Right ventricle myocardium superior (tissue), 1 donor: Measurements from ENCODE around the gene CDKN2B-AS1. TPM values are rescaled to one million over a fixed set of nuclear protein-coding genes. Genes with fewer than 3 reads are reported as not detected.

ENCODE experiments used
- ATAC-seq: fragments of 200-7000 bp; cut with Tn5 transposase; one replicate; pipeline ENCODE4 v1.9.1; 2020; ENCODE audit warnings: mild to moderate bottlenecking; ENCODE audit not compliant: poor library complexity
- DNase-seq: peaks from one replicate; pipeline ENCODE4 v3.0.0-alpha.2; 2020
- intact Hi-C: fragments of 100-400 bp; cut with DNase I; formaldehyde crosslinking; loops from one replicate; pipeline ENCODE4 v1.11.2; 2022
- total RNA-seq: library from RNA; stranded (reverse); fragmentation: NEBNext Ultra II Directional; extraction: Animal tissue kit (Norgen Biotek cat#: 25700); gene quantifications from one replicate; pipeline ENCODE4 v1.2.1, GENCODE V29; 2021
- donor health status: DM: no; HTN: yes; CAD: no; lungs with severe emphysema.

Gene CDKN2B-AS1
- total RNA-seq, 1 donor from 2014 or later = not detected

- no peak for DNase-seq
- no peak for ATAC-seq
- intact Hi-C loops = no loop called here
These were observed 18.2 kb upstream of the CDKN2B-AS1 start for GRCh38 chr9:21976334-21976875.

GRCh38 chr9:21982391-21982790, 12.2 kb upstream of the CDKN2B-AS1 start:
- intact Hi-C loops = loop anchor here (10.0 kb wide), 1 partner anchor 58 kb away; no protein-coding TSS in a partner anchor
- no peak for ATAC-seq

GRCh38 chr9:21982861-21983560, 11.6 kb upstream of the CDKN2B-AS1 start:
- no peak for DNase-seq
- intact Hi-C loops = loop anchor here (10.0 kb wide), 1 partner anchor 58 kb away; no protein-coding TSS in a partner anchor
- ATAC-seq = no peak

More at GRCh38 chr9:21982391-21982790, 12.2 kb upstream of the CDKN2B-AS1 start:
- no peak for DNase-seq

- ATAC-seq = no peak
- intact Hi-C loops = loop anchor here (10.0 kb wide), 1 partner anchor 59 kb away; no protein-coding TSS in a partner anchor
These were observed 11.0 kb upstream of the CDKN2B-AS1 start for GRCh38 chr9:21983561-21983935.

GRCh38 chr9:21984101-21984500, 10.5 kb upstream of the CDKN2B-AS1 start:
- intact Hi-C loops = loop anchor here (10.0 kb wide), 1 partner anchor 59 kb away; no protein-coding TSS in a partner anchor
- DNase-seq = no peak
- ATAC-seq = no peak

More at GRCh38 chr9:21983561-21983935, 11.0 kb upstream of the CDKN2B-AS1 start:
- no peak for DNase-seq

GRCh38 chr9:21985964-21986667, 8.5 kb upstream of the CDKN2B-AS1 start:
- intact Hi-C loops = loop anchor here (10.0 kb wide), 1 partner anchor 61 kb away; no protein-coding TSS in a partner anchor
- DNase-seq (no peak), ATAC-seq (no peak)

GRCh38 chr9:21988056-21988990, 6.3 kb upstream of the CDKN2B-AS1 start:
- DNase-seq (no peak), ATAC-seq (no peak)
- intact Hi-C loops = loop anchor here (10.0 kb wide), 1 partner anchor 64 kb away; no protein-coding TSS in a partner anchor

- ATAC-seq (no peak), DNase-seq (no peak)
- intact Hi-C loops = loop anchor here (10.0 kb wide), 1 partner anchor 65 kb away; no protein-coding TSS in a partner anchor
These were observed 5.0 kb upstream of the CDKN2B-AS1 start for GRCh38 chr9:21989440-21990189.

GRCh38 chr9:21991072-21991959, 3.3 kb upstream of the CDKN2B-AS1 start:
- no peak for DNase-seq
- intact Hi-C loops = no loop called here
- ATAC-seq = no peak

- ATAC-seq (no peak), DNase-seq (no peak)
- intact Hi-C loops = no loop called here
These were observed 1.6 kb upstream of the CDKN2B-AS1 start for GRCh38 chr9:21993007-21993406.

GRCh38 chr9:21993893-21994555, 567 bp upstream of the CDKN2B-AS1 start, which contains the start of gene CDKN2A:
CDKN2A (minus strand) TSS chr9:21994392.
- ATAC-seq (peak; percentile 45), DNase-seq (peak; percentile 49)
- intact Hi-C loops = no loop called here

GRCh38 chr9:21995006-21995665, 545 bp downstream of the CDKN2B-AS1 start:
- peak; percentile 82 for DNase-seq
- intact Hi-C loops = no loop called here
- peak; percentile 90 for ATAC-seq

GRCh38 chr9:21995666-21996398, 1.2 kb downstream of the CDKN2B-AS1 start:
- intact Hi-C loops = no loop called here
- peak; percentile 66 for DNase-seq
- peak; percentile 80 for ATAC-seq

GRCh38 chr9:21996438-21996837, 1.8 kb downstream of the CDKN2B-AS1 start:
- intact Hi-C loops = no loop called here
- ATAC-seq (no peak), DNase-seq (no peak)

GRCh38 chr9:21996858-21997257, 2.3 kb downstream of the CDKN2B-AS1 start:
- intact Hi-C loops = no loop called here
- ATAC-seq (no peak), DNase-seq (no peak)
